HepG2 (cell line): Measurements from ENCODE around the gene KIAA0319L. TPM values are rescaled to one million over a fixed set of nuclear protein-coding genes. Genes with fewer than 3 reads are reported as not detected.

Experiments used
- ATAC-seq: fragments of 200-7000 bp; cut with Tn5 transposase; 3 replicates; pipeline ENCODE4 v1.9.1; 2020; ENCODE audit warnings: mild to moderate bottlenecking, moderate library complexity
- BruUV-seq: library from RNA; stranded (reverse); fragments of 400-500 nt; replicated peaks from 2 replicates; lab custom pipeline; 2021; lab: Mats Ljungman, UMichigan
- CTCF ChIA-PET: fragments of 300-600 bp; formaldehyde crosslinking; extraction: SDS; loops from one replicate; lab custom pipeline; 2021; ENCODE audit warnings: low total read pairs, inconsistent platforms, low intra/inter-chr PET ratio; lab: Yijun Ruan, JAX
- POLR2A ChIA-PET: fragments of 350-600 bp; sonication (Branson Sonifier 250); formaldehyde crosslinking; loops from one replicate; lab custom pipeline; 2020; ENCODE audit warnings: antibody characterized with exemption, inconsistent platforms; lab: Yijun Ruan, JAX
- DNase-seq: peaks from one replicate; pipeline ENCODE4 v3.0.0-alpha.2; 2015; ENCODE audit warnings: low spot score
- FAIRE-seq: peaks from 3 replicates; lab custom pipeline; 2011; peaks lifted over from hg19 to GRCh38; lab: Jason Lieb, UNC
- H2AFZ ChIP-seq: one replicate; pipeline ENCODE4 v1.6.1; 2011; ENCODE audit warnings: low read length, inconsistent platforms
- H3K27ac ChIP-seq: fragments of 300-600 bp; 3 replicates; pipeline ENCODE4 v1.8.0; 2011; ENCODE audit warnings: mixed run types, mild to moderate bottlenecking, mixed read lengths, low read length, inconsistent platforms; ENCODE audit not compliant: insufficient read depth; ENCODE audit errors: extremely low read length
- H3K27me3 ChIP-seq, 2 experiments: fragments of 200-600 bp in 1 of 2; 2 replicates in 1 of 2; 3 replicates in 1 of 2; pipeline versions ENCODE4 v1.6.0 to v1.8.0; 2011; ENCODE audit warnings: low read length in 2 of 2, mild to moderate bottlenecking in 2 of 2, moderate library complexity in 2 of 2, inconsistent platforms in 1 of 2; ENCODE audit not compliant: insufficient read depth in 2 of 2, control insufficient read depth in 1 of 2
- H3K36me3 ChIP-seq, 2 experiments: fragments of 200-600 bp in 1 of 2; replicated peaks in 1 of 2; 2 replicates in 1 of 2; 3 replicates in 1 of 2; pipeline versions ENCODE4 v1.5.1 to v1.8.0; 2011; ENCODE audit warnings: low read length in 2 of 2, inconsistent platforms in 1 of 2; ENCODE audit not compliant: insufficient read depth in 2 of 2, control insufficient read depth in 1 of 2
- H3K4me1 ChIP-seq: 2 replicates; pipeline ENCODE4 v1.5.1; 2012; ENCODE audit warnings: low read length, inconsistent platforms; ENCODE audit not compliant: insufficient read depth
- H3K4me2 ChIP-seq: 2 replicates; pipeline ENCODE4 v1.6.0; 2011; ENCODE audit warnings: low read depth, low read length, inconsistent platforms
- H3K4me3 ChIP-seq, 3 experiments: fragments of 200-600 bp in 1 of 3; sonication (generic), shearing (Covaris generic) in 1 of 3; replicated peaks in 1 of 3; 2 replicates each; pipeline ENCODE4 v1.5.1; 2011 to 2016; ENCODE audit warnings: low read length in 3 of 3, inconsistent platforms in 2 of 3, low read depth in 2 of 3, mild to moderate bottlenecking in 2 of 3, control low read depth in 1 of 3, mixed read lengths in 1 of 3; ENCODE audit not compliant: insufficient read depth in 1 of 3
- H3K79me2 ChIP-seq: one replicate; pipeline ENCODE4 v1.6.1; 2011; ENCODE audit warnings: low read length, inconsistent platforms; ENCODE audit not compliant: insufficient read depth
- H3K9ac ChIP-seq: 2 replicates; pipeline ENCODE4 v1.6.0; 2011; ENCODE audit warnings: mild to moderate bottlenecking, low read depth, low read length, inconsistent platforms; ENCODE audit not compliant: insufficient read depth
- H3K9me3 ChIP-seq: 2 replicates; pipeline ENCODE4 v1.5.1; 2012; ENCODE audit warnings: mild to moderate bottlenecking, low read length
- H4K20me1 ChIP-seq: 2 replicates; pipeline ENCODE4 v1.6.0; 2011; ENCODE audit warnings: inconsistent platforms, mild to moderate bottlenecking, low read length, moderate library complexity; ENCODE audit not compliant: insufficient read depth
- HDAC6 ChIP-seq: fragments of 200-600 bp; sonication (generic); IDR thresholded peaks from 2 replicates; pipeline ENCODE4 v1.7.0; 2017; ENCODE audit warnings: mild to moderate bottlenecking, antibody characterized with exemption, low read length, low read depth
- ZNF746 ChIP-seq: sonication (generic); formaldehyde crosslinking; IDR thresholded peaks from 2 replicates; pipeline ENCODE4 v1.8.0; 2022; ENCODE audit warnings: mild to moderate bottlenecking, missing genetic modification reagents
- WGBS: methylation state at CpG from one replicate; pipeline ENCODE4 v1.1.6; 2017; ENCODE audit warnings: low lambda C conversion rate; 5-methylcytosine and 5-hydroxymethylcytosine counted together
- in situ Hi-C: cut with HindIII; loops from 2 replicates; pipeline ENCODE4 v1.10.0; 2017; ENCODE audit warnings: low pct_unique_long_range_greater_than_20kb; ENCODE audit not compliant: extremely low pct_ligation_motif_present
- intact Hi-C: fragments of 100-400 bp; cut with micrococcal nuclease; formaldehyde crosslinking; loops from one replicate; pipeline ENCODE4 v1.10.0; 2022; ENCODE audit not compliant: unreplicated experiment
- polyA plus RNA-seq, 8 experiments: library from polyadenylated mRNA; depleted of rRNA in 3 of 8; stranded (reverse) in 7 of 8; unstranded in 1 of 8; fragments of >200 nt; fragmentation: Illumina TruSeq in 4 of 8; extraction: Trizol in 4 of 8; gene quantifications; 2 replicates each; pipeline versions ENCODE4 v1.2.1 to v1.2.3, GENCODE V29; 2011 to 2016; ENCODE audit warnings: low read depth in 4 of 8, missing spikeins in 1 of 8, mixed read lengths in 1 of 8; ENCODE audit not compliant: insufficient read depth in 1 of 8
- total RNA-seq, 5 experiments: library from RNA; depleted of rRNA; stranded (reverse); fragments of >200 nt; fragmentation: Illumina TruSeq; extraction: Trizol; gene quantifications; 2 replicates each; pipeline ENCODE4 v1.2.3, GENCODE V29; 2016; ENCODE audit warnings: low read depth in 1 of 5
- TF ChIP-seq, protein P1 (sequence below): sonication (generic); formaldehyde crosslinking; IDR thresholded peaks from 2 replicates; pipeline ENCODE4 v1.5.0; 2020; ENCODE audit warnings: missing genetic modification reagents
- TF ChIP-seq, protein P2 (sequence below): IDR thresholded peaks from 2 replicates; pipeline ENCODE4 v1.4.0; 2020; ENCODE audit warnings: mild to moderate bottlenecking, missing genetic modification reagents

Gene KIAA0319L
- total and polyA plus RNA-seq, 2 of the 13 experiments (the other 11 are each of a cell fraction or from before 2014, with no cell fraction given) = 33.4 to 82.6 TPM

DNA sequence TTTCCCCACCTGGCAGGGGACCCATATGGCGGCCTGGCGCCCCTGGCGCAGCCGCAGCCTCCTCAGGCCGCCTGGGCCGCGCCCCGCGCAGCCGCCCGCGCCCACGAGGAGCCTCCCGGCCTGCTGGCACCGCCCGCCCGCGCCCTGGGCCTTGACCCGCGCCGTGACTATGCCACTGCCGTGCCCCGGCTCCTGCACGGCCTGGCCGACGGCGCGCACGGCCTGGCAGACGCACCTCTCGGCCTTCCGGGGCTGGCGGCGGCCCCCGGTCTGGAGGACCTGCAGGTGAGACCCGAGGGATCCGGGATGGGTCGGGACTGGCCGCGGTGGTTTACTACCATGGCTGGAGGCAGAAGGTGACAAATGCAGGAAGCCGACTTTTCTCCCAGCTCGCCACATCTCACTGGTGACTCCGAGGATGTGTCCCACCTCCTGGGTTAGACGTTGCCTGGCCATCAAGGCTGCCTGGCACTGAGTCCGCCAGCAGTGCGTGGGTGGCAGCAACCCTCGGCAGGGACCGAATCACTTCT, 17.0 kb upstream of the KIAA0319L start:
- H3K27me3 ChIP-seq = peaks cover 0 to 10% of the 10 kb centered on the region in 2 experiments; a peak in 1 of 5 replicates
- peak overlapping the region in 1 of 3 experiments; percentile 65; a peak in 1 of 6 replicates for H3K4me3 ChIP-seq
- no peaks in the 10 kb centered on the region for H3K9me3 ChIP-seq
- no peak for TF ChIP-seq HDAC6
- TF ChIP-seq, protein P1, sequence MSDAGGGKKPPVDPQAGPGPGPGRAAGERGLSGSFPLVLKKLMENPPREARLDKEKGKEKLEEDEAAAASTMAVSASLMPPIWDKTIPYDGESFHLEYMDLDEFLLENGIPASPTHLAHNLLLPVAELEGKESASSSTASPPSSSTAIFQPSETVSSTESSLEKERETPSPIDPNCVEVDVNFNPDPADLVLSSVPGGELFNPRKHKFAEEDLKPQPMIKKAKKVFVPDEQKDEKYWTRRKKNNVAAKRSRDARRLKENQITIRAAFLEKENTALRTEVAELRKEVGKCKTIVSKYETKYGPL (CRISPR knock-in tag) = no peak
- TF ChIP-seq ZNF746 (CRISPR knock-in tag) = no peak
- TF ChIP-seq, protein P2, sequence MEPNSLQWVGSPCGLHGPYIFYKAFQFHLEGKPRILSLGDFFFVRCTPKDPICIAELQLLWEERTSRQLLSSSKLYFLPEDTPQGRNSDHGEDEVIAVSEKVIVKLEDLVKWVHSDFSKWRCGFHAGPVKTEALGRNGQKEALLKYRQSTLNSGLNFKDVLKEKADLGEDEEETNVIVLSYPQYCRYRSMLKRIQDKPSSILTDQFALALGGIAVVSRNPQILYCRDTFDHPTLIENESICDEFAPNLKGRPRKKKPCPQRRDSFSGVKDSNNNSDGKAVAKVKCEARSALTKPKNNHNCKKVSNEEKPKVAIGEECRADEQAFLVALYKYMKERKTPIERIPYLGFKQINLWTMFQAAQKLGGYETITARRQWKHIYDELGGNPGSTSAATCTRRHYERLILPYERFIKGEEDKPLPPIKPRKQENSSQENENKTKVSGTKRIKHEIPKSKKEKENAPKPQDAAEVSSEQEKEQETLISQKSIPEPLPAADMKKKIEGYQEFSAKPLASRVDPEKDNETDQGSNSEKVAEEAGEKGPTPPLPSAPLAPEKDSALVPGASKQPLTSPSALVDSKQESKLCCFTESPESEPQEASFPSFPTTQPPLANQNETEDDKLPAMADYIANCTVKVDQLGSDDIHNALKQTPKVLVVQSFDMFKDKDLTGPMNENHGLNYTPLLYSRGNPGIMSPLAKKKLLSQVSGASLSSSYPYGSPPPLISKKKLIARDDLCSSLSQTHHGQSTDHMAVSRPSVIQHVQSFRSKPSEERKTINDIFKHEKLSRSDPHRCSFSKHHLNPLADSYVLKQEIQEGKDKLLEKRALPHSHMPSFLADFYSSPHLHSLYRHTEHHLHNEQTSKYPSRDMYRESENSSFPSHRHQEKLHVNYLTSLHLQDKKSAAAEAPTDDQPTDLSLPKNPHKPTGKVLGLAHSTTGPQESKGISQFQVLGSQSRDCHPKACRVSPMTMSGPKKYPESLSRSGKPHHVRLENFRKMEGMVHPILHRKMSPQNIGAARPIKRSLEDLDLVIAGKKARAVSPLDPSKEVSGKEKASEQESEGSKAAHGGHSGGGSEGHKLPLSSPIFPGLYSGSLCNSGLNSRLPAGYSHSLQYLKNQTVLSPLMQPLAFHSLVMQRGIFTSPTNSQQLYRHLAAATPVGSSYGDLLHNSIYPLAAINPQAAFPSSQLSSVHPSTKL (CRISPR knock-in tag) = no peak
- peaks cover 28% of the 10 kb centered on the region for H3K4me1 ChIP-seq
- no peaks in the 10 kb centered on the region for H4K20me1 ChIP-seq
- ChIA-PET POLR2A (no interaction called here), CTCF (no interaction called here)
- no TSS peak for BruUV-seq
- intact Hi-C loops (loop anchor here (2.0 kb wide), 1 partner anchor 19 kb away; no protein-coding TSS in a partner anchor), in situ Hi-C loops (no loop called here)
- peak overlapping the region; percentile 97 for H3K4me2 ChIP-seq
- ATAC-seq = no peak
- H3K27ac ChIP-seq = no peak overlapping the region
- DNase-seq = no peak
- no peak overlapping the region for H2AFZ ChIP-seq
- no peaks in the 10 kb centered on the region for H3K79me2 ChIP-seq
- no peak for FAIRE-seq
- H3K36me3 ChIP-seq = no peaks in the 10 kb centered on the region
- WGBS = 96% methylated on average over 42 of the region's 48 CpGs
- no peak overlapping the region for H3K9ac ChIP-seq
